GM18909 (cell line): Measurements from ENCODE around the gene HGFAC.

Experiments used
- ATAC-seq: cut with Tn5 transposase; IDR thresholded peaks from one replicate; pipeline ENCODE4 v1.9.1; 2021; ENCODE audit warnings: mild to moderate bottlenecking; ENCODE audit not compliant: unreplicated experiment, poor library complexity

The HGFAC gene

GRCh38 chr4:3483471-3483921 is 41.7 kb downstream of the HGFAC start:
- no peak for ATAC-seq

DNA sequence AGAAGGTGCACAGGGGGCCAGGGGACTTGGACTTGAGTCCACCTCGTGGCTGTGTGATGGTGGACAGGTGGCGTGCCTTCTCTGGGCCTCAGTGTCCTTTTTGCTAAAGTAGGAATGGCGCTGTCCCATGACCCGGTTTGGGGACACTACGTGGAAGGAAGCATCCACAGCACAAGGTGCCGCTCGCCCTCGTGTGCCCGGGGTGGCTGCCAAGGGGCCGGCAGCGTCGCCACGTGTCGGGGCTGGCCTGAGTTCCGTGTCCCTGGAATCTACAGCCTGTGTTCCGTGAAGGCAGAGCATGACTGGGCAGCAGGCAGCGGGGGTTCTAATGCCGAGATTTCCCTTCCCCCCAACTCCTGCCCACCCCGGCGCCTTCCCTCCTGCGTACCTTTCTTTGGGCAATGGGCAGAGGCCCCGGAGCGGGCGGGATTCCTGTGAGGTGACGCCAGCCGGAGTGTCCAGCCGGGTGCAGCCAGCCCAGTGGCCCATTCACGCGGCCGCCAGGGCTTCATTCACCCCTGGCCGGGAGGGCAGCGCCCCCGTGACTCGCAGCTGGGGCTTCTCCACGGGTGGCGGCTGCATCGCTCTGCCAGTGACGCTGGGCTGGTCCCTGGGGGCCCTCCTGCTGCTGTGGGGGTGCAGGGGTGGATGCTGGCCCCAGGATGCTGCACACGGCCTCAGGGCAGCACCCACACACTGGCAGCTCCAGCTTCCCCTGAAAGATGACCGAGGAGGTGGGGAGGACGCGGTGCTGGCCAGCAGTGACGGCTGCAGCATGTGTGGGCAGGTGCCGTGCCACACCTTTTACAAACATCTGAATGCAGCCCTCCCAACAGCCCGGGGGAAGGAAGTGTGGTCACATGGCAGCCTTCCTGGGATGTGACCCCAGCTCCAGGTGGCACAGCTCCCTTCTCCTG is 42.5 kb downstream of the HGFAC start:
- ATAC-seq = no peak

- no peak for ATAC-seq
These were observed 43.4 kb downstream of the HGFAC start for GRCh38 chr4:3485011-3485791.

DNA sequence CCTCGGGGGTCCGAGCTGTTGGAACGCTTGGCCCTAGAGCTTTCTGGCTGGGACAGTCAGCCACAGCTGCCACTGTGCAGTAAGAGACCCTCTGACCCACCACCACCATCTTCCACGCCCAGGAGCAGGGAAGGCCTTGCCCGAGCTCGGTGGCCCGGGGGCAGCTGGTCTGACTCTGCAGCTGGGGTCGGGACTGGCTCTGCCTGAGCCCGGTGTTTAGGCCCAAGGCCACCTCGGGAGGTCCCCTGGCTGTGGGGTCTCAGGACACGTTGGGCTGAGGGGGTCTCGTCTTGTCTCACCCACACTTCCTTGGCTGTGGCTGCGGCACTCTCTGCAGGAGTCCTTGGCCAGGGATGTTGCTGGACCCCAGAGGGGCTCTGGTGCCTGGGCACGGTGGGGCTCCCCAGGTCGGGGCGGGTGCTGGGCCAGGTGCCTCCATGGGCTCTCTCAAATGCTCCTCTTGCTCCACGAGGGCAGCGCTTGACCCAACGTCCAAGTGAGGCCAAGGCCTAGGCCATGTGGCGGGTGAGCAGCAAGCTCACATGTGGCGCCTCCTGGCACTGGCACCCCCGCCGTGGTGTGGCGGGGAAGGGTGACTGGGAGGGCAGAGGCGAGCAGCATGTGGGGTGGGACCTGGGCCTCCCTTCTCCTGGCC is 44.2 kb downstream of the HGFAC start:
- no peak for ATAC-seq

DNA sequence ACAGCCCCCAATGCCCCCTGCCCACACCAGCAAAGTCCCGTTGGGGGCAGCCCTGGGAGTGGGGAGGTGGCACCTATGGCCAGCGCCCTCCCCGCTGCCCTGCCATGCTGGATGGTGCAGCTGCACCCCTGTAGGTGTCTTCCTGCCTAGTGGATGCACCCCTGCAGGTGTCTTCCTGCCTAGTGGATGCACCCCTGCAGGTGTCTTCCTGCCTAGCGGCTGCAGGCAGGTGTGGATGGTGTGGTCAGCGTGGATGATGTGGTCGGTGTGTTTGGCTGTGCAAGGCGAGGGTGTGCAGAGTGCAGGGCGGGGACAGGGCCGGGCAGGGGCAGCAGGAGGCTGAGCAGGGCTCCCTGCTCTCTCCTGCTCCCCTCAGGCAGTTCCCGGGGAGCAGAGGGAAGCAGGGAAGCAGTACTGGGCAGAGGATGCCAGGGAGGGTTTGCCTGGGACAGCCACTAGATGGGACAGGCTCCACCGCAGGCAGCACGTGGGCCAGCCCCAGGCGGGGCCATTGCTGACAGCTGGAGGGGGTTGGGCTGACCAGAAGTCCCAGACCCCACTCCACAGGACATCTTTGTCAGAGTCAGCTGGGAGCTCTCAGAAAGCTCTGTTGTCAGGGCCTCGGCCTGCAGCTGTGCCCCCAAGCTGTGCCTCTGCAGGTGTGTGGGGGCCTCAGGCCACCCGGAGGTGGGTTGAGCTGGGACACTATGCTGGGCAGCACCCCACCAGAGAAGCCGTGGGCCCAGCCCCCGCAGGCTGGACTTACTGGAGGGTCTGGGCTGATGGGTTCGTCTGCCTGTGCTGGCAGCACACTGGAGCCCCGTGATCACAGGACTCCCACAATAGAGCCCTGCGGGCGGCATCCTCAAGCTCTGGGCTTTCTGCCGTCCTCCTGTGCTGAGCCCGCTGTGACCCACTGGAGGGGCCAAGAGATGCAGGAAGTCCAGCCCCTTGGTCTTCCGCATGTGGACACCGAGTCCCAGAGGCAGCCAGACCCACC is 45.1 kb downstream of the HGFAC start:
- no peak for ATAC-seq

DNA sequence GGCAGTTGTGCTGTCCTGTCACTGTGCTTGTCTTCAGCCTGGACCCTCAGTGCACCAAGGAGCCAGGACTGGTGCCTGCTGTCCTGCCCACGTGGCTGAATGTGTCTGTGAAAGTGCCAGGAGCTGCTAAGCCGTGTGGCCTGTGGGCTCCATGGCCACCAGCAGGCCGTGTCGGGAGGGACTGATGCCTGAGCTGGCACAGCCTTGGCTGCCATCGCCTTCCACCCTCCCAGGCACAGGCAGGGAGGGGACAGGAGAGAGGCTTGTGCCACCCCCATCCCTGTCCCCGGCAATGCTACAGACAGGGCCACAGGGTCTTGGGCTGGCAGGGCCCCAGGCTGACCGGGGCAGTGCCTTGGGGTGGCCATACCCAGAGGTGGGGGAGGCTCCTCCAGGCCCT is 46.1 kb downstream of the HGFAC start:
- ATAC-seq = no peak

GRCh38 chr4:3488820-3489219 is 47.1 kb downstream of the HGFAC start:
- no peak for ATAC-seq

DNA sequence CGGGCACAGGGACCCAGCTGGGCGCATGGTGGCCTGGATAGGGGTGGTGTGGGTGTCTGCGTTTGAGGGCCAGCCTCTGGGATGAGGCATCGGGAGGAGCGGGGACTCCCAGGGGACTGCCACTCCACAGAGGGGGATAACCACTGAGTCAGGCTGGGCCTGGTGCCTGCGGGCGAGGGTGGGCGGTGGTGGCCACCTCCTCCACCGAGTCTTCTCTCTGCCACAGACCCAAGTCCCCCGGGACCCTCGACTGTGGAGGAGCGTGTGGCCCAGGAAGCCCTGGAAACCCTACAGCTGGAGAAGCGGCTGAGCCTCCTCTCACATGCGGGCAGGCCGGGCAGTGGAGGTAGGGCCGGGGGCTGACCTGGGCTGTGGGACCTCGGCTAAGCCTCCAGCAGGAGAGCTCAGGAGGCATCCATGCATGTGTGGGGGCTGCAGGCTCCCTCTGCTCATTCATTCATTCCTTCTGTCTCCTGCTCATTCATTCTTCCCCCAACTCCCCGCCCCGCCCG is 47.7 kb downstream of the HGFAC start:
- no peak for ATAC-seq

DNA sequence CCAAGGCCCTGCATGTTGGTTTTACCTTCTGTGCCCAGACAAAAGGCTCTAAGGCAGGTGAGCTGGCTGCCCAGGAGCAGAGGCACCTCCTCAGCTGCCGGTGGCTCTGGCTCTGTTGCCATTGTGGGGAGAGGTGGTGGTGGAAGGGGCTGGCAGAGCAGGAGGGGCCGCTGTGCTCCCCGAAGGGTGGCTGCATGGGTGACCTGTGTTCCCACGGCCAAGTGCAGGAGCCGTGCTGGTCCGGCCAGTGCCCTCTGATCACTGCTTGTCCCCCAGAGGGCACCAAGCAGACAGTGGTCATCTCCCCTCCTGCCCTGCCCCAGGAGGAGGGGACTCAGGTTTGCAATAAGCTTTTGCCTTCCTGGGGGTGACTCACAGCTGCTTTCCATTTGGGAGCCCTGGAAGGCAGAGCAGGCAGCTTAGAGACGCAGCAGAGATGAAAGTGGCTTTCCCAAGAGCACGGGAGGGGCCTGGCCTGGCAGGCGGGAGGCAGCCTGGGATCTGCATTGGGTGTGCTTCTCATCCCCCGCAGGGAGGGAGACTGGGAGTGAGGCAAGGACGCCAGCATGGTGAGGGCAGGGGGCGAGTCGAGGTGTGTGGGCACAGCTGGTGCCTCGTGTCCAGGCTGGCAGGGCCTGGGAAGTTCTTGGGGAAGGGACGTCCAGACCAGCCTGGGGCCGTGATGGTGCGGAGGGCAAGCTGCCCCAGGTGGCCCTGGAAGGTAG is 50.1 kb downstream of the HGFAC start:
- no peak for ATAC-seq

DNA sequence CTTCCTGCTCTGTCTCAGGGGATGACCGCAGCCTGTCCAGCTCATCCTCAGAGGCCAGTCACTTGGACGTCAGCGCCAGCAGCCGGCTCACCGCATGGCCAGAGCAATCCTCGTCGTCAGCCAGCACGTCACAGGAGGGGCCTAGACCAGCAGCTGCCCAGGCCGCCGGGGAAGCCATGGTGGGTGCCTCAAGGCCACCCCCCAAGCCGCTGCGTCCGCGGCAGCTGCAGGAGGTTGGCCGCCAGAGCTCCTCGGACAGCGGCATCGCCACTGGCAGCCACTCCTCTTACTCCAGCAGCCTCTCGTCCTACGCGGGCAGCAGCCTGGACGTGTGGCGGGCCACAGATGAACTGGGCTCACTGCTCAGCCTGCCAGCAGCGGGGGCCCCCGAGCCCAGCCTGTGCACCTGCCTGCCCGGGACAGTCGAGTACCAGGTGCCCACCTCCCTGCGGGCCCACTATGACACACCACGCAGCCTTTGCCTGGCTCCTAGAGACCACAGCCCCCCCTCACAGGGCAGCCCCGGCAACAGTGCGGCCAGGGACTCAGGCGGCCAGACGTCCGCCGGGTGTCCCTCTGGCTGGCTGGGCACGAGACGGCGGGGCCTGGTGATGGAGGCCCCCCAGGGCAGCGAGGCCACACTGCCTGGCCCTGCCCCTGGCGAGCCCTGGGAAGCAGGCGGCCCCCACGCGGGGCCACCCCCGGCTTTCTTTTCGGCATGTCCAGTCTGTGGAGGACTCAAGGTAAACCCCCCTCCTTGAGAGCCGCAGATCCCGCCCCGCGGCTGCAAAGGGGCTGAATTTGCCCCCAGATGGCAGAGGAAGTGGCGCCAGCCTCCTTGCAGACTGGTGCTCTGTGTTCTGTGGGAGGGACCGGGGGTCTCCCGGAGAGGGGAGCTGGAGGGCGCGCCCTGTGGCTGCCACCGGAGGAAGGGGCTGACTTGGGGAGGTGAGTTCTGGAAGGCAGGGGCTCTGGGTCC is 51.3 kb downstream of the HGFAC start:
- ATAC-seq = no peak

DNA sequence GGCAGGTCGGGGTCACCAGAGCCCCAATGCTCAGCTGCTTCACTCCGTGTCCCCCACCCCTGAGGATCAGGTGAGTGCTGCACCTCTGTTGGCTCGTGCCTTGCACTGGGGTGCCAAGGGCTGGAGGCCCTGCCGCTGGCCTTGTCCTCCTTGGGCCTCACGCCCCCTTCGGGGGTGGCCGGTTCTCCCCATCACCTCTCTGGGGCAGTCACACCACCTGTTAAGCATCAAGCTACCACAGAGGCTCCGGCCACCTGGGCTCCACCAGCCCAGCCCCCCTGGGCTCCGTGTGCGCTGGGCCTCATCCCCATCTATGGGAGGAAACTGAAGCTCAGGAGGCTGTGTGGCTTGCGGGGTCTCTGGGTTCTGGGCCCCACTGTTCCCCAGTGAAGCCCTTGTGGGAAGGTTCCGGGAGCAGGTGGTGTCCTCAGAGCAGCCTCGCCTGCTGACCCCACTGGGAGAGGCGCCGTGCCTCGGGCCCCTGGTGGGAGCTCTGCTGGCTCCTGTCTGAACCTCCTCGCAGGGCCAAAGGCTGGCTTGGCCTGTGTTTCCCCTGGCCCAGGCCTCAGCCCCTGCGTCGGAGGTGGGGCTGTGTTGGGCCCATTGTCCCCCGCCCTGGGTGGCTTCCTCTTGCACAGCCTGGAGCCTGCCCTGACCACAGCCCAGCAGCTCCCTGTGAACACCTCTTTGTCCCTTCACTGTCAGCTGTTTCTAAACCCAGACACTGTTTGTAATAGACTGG is 52.1 kb downstream of the HGFAC start:
- no peak for ATAC-seq

DNA sequence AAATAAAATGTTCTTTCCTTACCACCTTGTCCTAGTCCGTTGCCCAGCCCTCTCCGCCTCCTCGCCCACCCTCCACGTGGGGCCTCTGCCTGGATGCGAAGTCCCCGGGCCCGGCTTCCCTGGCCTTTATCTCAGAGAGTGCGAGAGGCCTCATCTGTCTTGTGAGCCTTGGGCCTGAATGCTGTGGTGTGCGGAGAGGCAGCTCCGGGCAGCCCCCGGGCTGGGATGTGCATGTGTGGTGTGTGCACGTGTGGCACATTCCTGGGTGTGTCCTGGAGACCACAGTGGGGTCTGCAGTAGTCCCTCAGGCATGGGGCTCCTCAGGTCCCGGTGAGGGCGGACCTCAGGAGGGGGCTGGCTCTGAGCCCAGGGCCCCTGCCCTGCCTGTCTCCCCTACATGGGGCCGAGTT is 52.7 kb downstream of the HGFAC start:
- no peak for ATAC-seq

- ATAC-seq = no peak
These were observed 53.6 kb downstream of the HGFAC start for GRCh38 chr4:3495204-3495975.

DNA sequence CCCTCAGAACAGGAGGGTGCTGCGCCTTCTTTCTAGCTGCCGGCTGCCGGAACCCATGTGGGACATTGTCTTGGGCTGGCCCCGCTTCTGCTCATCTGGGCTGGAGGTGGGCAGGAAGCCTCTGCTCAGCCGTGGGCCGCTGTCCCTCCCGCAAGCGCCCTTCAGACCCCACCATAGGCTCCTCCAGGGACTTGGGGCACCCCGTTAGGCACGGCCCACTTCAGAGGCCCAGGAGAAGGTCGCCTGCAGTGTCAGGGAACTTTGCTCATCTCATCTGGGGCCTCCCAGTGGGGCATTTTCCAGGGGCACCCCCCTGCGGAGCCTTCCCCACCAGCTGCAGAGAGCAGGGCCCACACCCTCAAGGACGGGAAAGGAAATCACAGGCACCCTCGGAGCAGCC is 54.3 kb downstream of the HGFAC start:
- no peak for ATAC-seq

GRCh38 chr4:3497095-3497494 is 55.3 kb downstream of the HGFAC start:
- no peak for ATAC-seq
